ENCODE data around the gene PLEKHG7.

- TF ChIP-seq CTCF (optimal IDR thresholded peaks at IDR 0.05 in 1 of 3, IDR thresholded peaks at IDR 0.05 in 1 of 3, conservative IDR thresholded peaks at IDR 0.05 in 1 of 3; ENCODE audit: extremely low read depth in 1 of 3, insufficient read depth in 2 of 3, low read length in 3 of 3) (no peak), EZH2 (IDR thresholded peaks at IDR 0.05; ENCODE audit: low read length) (no peak)
Observed at GRCh38 chr12:92658611-92659010, 44.2 kb upstream of the PLEKHG7 start.
